COLO829 (cell line): ENCODE results near the gene LCOR.

Experiments
- DNase-seq: peaks from one replicate; pipeline ENCODE4 v3.0.0; 2012; ENCODE audit warnings: low spot score

Gene LCOR

GRCh38 chr10:96890580-96890979 is 58.5 kb downstream of the LCOR start:
- DNase-seq, result no peak

- no peak for DNase-seq
Observed at GRCh38 chr10:96891840-96892239, 59.7 kb downstream of the LCOR start.

DNA sequence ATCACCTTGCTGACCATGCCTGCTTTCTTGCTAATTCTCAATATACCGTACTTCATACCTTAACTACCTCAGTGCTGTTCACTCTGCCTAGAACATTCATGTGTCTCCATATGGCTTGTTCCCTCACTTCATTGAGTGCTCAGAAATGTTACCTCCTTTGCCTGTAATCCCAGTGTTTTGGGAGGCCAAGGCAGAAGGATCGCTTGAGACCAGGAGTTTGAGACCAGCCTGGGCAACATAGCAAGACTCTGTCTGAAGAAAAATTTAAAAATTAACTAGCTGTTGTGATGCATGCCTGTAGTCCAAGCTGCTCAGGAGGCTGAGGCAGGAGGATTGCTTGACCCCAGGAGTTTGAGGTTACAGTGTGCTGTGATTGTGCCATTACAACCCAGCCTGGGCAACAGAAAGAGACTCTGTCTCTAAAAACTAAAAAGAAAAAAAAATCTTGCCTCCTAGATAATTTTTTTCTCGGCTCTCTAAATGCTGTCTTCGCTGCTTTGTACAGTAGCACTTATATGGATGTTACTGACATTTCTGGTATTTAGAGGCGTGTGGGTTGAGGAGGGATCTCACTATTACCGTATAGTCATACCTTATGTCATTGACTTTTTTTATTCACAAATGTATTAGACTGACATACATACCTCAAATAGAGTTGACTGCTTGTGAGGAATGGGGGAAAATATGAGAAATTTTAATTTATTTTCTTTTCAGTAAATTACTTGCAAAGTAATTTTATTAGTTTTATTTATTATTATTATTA is 63.7 kb downstream of the LCOR start:
- DNase-seq, result no peak

DNA sequence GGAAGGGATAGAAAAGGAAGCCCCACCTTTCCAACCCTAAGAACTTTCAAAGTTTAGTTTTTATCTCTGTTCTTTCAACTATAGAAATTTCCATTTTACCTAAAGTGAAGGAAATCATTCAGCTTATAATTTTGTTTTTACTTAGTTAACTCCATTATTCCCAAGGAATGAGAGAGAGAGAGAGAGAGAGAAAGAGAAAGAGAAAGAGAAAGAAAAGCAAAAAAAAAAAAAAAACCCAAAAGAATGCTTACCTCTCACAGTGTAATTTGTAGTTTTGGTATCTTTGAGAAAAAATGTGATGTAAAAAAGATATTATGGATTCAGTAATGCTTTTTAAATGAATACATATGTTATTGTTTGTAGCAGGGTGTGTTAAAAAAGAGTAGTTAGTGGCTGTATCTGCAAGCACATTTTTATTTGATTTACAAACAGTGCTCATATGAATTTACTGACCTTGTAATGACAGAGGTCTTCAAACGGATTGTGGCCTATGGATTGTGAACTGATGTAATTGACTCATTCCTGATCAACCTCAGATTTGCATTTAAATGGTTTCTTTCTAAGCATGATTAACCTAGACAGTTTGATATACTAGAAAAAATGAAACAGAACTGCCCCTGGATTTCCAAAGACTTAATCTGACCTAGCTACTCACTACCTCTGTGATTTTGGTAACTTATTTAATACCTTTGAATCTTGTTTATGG is 64.9 kb downstream of the LCOR start:
- no peak for DNase-seq

DNA sequence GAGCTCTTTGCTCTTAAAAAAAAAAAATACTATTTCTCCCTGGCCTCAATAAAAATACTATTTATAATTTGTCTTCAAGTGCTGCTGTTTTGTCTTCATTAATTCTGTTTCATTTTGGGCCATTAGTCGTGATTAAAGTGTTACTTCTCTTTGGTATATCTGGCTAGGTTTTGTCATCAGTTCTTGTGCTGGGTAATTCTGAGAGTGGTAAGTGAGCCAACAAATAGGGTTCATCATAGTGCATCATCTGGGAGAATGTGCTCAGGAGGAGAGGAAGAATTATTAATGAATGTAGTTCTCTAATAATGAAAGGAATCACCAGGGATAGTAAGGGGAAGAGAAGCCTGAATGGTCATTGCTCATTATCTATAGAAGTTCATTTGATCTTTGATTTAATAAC is 70.0 kb downstream of the LCOR start:
- no peak for DNase-seq

DNA sequence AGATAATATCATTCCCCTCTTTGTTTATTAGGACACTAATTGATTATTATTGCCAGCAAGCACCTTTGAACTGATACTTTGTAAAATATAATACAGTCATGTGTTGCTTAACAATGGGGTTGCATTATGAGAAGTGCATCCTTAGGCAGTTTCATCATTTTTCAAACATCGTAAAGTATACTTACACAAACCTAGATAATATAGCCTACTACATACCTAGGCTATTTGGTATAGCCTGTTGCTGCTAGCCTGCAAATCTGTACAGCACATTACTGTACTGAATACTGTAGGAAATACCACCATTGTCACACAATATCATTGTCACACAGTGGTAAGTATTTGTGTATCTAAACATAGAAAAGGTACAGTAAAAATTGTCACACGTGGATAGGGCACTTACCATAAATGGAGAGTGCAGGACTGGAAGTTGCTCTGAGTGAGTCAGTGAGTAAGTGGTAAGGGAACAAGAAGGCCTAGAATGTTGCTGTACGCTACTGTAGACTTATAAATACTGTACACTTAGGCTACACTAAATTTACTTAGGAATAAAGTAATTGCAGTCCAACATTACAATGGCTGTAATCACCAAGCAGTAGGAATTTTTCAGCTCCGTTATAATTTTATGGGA is 70.7 kb downstream of the LCOR start:
- DNase-seq, result no peak

DNA sequence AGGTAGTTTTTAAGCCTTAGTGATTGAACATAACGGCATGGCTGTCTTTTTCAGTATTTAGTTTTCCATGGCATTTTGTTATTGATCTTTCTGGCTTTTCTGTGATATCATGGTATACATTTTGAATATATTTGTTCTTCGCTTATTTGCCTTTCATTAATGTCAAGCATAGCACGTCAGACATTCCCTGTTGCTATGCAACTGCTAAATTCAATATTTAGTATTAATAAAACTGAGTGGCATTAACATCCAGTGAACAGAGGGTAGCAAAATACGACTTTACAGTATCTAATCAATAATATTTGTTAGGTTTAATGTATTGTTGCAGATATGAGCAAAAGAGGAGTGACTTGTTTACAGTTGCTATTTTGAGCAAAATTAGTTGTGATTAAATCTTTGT is 72.5 kb downstream of the LCOR start:
- DNase-seq, result no peak

DNA sequence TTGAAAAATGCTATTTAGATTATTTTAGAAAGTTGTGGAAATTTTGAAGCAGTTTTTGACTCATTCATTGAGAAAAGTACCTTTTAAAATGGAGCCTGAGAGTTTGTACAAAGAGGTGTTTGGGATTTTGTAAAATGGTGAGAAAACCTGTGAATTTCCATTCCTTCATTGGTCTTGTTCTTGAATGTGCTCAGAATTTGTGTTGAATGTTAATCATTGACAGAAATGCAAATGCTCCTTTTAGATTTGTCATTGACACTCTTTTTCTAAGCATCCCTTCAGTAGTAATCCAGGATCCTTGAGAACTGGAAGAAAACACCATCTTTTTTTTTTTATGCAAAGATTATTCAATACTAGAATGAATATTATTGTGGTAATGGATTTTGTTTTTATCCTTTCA is 74.8 kb downstream of the LCOR start:
- no peak for DNase-seq

GRCh38 chr10:96910488-96911395 is 78.6 kb downstream of the LCOR start:
- DNase-seq, result peak; percentile 49

DNA sequence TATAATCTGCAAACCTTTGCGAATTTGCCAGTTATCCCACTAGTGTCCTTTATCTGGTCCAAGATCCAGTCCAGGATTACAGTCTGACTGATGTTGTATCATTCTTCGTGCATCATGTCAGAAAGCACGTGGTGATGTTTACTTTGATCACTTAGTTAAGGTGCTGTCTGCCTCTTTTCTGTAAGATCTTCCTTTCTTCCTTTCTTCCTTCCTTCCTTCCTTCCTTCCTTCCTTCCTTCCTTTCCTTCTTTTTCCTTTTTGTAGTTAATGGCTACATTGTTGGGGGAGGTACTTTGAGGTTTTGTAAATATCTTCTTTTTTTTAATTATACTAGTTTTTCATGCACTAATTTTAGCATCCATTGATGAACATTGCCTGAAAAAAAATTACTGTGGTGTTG is 80.3 kb downstream of the LCOR start:
- no peak for DNase-seq

GRCh38 chr10:96913906-96914305 is 81.8 kb downstream of the LCOR start:
- no peak for DNase-seq

DNA sequence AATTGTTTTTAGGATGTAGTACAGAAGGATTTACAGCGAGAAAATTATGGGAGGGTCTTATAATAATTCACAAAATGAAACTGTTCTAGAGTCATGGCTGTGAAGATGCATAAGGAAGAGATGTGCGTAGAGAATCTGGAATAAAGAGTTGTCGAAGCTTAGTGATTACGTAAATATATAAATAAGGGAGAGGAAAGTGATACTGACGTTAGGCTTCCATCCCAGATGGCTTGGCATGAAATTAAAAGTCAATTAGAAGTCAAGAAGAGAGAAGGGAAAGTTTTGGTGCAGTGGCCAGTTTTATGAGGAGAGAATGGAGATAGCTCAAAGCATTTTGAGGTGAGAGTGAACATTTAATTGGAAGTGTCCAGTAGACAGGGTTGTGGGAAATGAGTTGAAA is 85.5 kb downstream of the LCOR start:
- no peak for DNase-seq

DNA sequence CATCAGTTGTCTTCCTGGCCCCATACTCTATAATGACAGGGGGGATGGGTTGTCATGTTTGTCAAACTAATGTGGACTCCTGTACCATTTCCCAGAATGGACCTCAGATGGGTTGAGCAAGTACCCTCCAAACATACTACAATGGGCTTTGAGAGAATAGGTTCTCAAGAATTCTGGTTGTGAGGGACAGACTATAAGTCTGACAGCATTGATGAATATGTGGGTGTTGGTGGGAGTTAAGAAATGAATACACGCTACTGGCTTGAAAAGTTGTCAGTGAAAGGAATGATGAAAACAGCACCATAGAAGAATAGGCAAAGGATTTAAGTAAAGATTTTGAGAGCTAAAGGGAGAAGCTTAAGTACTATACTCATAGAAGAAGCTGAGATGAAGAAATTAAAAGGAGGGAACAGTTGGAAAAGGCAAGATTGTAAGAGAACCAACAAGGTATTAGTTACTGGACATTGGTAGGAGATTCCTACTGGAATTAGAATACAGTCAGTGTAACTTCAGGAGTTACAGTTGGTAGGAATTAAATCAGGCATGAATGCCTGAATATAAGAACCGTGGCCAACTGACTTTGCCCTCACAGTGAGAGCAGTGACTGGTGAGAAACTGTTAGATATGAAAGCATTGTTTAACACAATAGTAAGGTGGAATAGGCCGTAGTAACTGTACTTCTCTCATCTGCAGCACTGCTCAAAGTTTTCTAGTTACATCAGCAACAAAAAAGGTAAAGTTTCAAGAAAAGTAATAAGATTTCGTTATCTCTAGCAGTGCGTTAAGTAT is 86.3 kb downstream of the LCOR start:
- no peak for DNase-seq

DNA sequence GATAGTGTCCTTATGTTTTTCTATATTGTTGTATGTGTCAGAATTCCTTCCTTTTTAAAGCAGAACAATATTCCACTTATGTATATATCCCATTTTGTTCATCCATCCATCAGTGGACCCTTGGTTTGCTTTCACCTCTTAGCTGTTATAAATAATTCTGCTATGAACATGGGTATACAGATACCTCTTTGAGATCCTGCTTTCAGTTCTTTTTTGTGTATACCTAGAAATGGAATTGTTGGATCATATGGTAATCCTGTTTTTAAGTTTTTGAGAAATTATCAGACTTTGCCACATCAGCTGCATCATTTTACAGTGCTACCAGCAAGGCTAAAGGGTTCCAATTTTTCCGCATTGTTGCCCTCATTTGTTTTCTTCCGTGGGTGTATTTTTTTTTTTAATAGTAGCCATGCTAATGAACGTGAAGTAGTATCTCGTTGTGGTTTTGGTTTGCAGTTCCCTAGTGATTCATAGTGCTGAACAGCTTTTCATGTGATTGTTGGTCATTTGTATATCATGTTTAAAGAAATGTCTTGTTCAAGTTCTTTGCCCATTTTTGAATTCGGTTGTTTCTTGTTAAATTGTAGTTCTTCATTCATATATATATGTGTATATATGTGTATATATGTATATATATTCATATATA is 87.8 kb downstream of the LCOR start:
- no peak for DNase-seq

DNA sequence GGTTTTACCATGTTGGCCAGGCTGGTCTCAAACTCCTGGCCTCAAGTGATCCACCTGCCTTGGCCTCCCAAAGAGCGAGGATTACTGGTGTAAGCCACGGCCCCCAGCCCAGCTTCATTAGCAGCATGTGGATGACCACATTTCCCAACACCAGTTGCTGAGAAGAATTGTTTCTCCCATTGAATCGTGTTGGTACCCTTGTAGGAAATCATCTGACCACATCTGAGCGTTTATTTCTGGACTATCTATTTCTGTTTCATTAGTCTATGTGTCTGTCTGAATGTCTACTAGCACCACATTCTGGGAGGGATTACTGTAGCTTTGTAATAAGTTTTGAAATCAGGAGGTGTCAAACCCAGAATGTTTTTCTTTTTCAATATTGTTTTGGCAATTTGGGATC is 89.6 kb downstream of the LCOR start:
- DNase-seq, result no peak

GRCh38 chr10:96922978-96923948 is 91.2 kb downstream of the LCOR start:
- DNase-seq, result no peak

DNA sequence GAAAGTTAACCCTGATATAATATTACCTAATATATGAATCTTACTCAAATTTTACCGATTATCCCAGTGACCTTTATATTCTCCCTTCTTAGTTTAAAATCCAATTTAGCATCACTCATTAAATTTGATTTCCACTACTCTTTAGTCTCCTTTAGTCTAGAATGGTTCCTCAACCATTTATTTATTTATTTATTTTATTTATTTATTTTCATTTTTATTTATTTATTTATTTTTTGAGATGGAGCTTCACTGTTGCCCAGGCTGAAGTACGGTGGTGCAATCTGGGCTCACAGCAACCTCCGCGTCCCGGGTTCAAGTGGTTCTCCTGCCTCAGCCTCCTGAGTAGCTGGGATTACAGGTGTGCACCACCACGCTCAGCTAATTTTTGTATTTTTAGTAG is 92.8 kb downstream of the LCOR start:
- no peak for DNase-seq

GRCh38 chr10:96930469-96930868 is 98.4 kb downstream of the LCOR start:
- no peak for DNase-seq

- DNase-seq, result no peak
Observed at GRCh38 chr10:96935148-96935547, 103.0 kb downstream of the LCOR start.

DNA sequence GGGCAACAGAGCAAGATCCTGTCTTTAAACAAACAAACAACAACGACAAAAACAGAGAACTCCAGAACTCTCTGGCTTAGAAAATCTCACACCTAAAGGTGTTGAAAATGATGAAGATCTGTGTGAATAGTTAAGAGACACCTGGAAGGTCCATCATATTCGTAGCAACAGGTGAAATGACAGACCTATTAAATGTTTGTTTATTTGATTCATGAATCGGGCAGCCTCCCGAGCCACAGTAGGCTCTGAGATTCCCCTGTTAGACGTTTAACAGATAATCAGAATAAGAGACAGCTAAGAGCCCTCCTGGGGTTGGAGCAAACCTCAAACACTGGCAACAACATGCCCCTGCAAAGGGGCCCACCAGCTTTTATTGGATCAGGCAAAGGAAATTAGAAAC is 103.7 kb downstream of the LCOR start:
- DNase-seq, result no peak
